ENCODE data around the gene CDAN1. TPM values are rescaled to one million over a fixed set of nuclear protein-coding genes. Genes with fewer than 3 reads are reported as not detected.

CDAN1 gene
- total RNA-seq, 2 donors from 2014 or later: 3.5 to 6.1 TPM

GRCh38 chr15:42732095-42732827 is 4.7 kb downstream of the CDAN1 start:
- no peak overlapping the region for H3K27ac ChIP-seq
- H3K27me3 ChIP-seq: no peaks in the 10 kb centered on the region
- H3K36me3 ChIP-seq: peaks cover 79% of the 10 kb centered on the region
- no peak overlapping the region for H3K4me3 ChIP-seq
- no peaks in the 10 kb centered on the region for H3K9me3 ChIP-seq
- H3K4me1 ChIP-seq: peaks cover 0 to 13% of the 10 kb centered on the region in 2 donors
- no peak for DNase-seq (ENCODE audit: low spot score)
- no peak for TF ChIP-seq CTCF (IDR thresholded peaks at IDR 0.05)

- H3K4me3 ChIP-seq: no peak overlapping the region
- no peaks in the 10 kb centered on the region for H3K27me3 ChIP-seq
- no peak for DNase-seq (ENCODE audit: low spot score)
- no peak overlapping the region for H3K27ac ChIP-seq
- no peak for TF ChIP-seq CTCF (IDR thresholded peaks at IDR 0.05)
- H3K9me3 ChIP-seq: no peaks in the 10 kb centered on the region
- H3K36me3 ChIP-seq: peaks cover 81% of the 10 kb centered on the region
- peaks cover 0 to 11% of the 10 kb centered on the region in 2 donors for H3K4me1 ChIP-seq
Observed at GRCh38 chr15:42731461-42731860, 5.5 kb downstream of the CDAN1 start.

DNA sequence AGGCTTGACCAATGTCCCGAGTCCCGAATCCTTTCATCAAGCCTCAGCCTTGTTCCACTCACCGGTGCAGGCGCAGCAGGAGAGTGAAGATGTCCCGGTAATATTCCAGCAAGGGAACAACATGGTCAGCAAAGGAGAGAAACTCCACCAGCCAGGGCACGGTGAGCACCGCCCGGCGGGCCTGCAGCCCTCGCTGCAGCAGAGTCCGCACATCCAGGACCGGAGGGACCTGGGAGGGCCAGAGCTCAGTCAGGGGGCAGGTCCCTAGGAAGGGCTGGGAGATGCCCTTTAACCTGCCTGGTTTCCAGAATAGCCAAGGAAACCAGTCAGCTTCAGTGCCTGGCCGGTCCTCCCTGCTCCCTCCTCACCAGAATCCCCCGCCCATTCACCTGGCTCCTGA is 6.4 kb downstream of the CDAN1 start:
- Histone ChIP-seq H3K9me3 (no peaks in the 10 kb centered on the region), H3K4me1 (peaks cover 0 to 3% of the 10 kb centered on the region in 2 donors), H3K4me3 (no peak overlapping the region), H3K27ac (no peak overlapping the region), H3K27me3 (no peaks in the 10 kb centered on the region), H3K36me3 (peaks cover 81% of the 10 kb centered on the region)
- no peak for TF ChIP-seq CTCF (IDR thresholded peaks at IDR 0.05)
- no peak for DNase-seq (ENCODE audit: low spot score)

GRCh38 chr15:42730135-42730534 is 6.8 kb downstream of the CDAN1 start:
- H3K9me3 ChIP-seq: no peaks in the 10 kb centered on the region
- H3K27me3 ChIP-seq: no peaks in the 10 kb centered on the region
- H3K27ac ChIP-seq: no peak overlapping the region
- no peak for TF ChIP-seq CTCF (IDR thresholded peaks at IDR 0.05)
- no peaks in the 10 kb centered on the region for H3K4me1 ChIP-seq
- H3K36me3 ChIP-seq: peaks cover 81% of the 10 kb centered on the region
- DNase-seq (ENCODE audit: low spot score): no peak
- no peak overlapping the region for H3K4me3 ChIP-seq

DNA sequence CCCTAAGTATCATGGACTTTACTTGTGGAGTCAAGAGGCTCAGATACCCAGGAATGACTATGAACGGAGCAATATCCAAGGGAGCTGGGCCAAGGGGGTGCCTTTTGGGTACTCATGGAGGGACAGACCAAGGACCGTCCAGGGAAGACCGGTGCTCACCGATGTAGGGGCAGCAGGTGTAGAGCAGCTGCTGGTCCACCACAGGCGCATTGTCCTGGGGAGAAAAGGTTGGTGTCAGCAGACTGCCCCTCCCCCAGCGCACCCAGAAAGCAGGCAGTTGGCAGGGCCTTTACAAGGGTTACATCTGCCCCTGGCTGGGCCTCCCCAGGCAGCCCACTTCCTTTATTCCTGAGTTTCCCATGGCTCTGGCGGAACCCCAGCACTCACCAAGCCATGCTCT is 7.5 kb downstream of the CDAN1 start:
- Histone ChIP-seq H3K36me3 (peaks cover 82% of the 10 kb centered on the region), H3K4me3 (no peak overlapping the region), H3K27ac (no peak overlapping the region), H3K4me1 (no peaks in the 10 kb centered on the region), H3K27me3 (no peaks in the 10 kb centered on the region), H3K9me3 (no peaks in the 10 kb centered on the region)
- no peak for DNase-seq (ENCODE audit: low spot score)
- TF ChIP-seq CTCF (IDR thresholded peaks at IDR 0.05): no peak

GRCh38 chr15:42728972-42729371 is 8.0 kb downstream of the CDAN1 start:
- Histone ChIP-seq H3K4me3 (no peak overlapping the region), H3K36me3 (peaks cover 82% of the 10 kb centered on the region), H3K27ac (no peak overlapping the region), H3K27me3 (no peaks in the 10 kb centered on the region), H3K9me3 (no peaks in the 10 kb centered on the region), H3K4me1 (no peaks in the 10 kb centered on the region)
- TF ChIP-seq CTCF (IDR thresholded peaks at IDR 0.05): no peak
- no peak for DNase-seq (ENCODE audit: low spot score)
